Measurements from ENCODE around the gene CEP192.

DNA sequence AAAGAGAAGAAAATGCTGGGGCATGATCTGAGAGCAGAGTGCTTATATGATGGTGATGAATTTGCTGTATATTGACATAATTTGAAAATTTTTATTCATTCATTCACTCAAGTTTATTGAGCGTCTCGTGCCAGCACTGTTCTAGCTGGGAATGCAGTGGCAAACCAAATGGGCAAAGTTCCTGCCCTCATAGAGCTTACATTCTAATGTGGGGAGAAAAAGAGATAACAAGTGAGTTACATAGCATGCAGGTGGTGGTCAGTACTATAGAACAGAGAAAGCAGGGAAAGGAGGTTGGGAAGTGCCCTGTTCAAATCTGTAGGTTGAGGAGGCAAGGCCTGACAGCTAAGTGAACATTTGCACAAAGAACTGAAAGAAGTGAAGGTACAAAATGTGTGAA lies 4.3 kb downstream of the CEP192 start:
- no peak for TF ChIP-seq POLR2AphosphoS2 (IDR thresholded peaks at IDR 0.05; ENCODE audit: low read depth, low read length)
- TF ChIP-seq, protein P1, sequence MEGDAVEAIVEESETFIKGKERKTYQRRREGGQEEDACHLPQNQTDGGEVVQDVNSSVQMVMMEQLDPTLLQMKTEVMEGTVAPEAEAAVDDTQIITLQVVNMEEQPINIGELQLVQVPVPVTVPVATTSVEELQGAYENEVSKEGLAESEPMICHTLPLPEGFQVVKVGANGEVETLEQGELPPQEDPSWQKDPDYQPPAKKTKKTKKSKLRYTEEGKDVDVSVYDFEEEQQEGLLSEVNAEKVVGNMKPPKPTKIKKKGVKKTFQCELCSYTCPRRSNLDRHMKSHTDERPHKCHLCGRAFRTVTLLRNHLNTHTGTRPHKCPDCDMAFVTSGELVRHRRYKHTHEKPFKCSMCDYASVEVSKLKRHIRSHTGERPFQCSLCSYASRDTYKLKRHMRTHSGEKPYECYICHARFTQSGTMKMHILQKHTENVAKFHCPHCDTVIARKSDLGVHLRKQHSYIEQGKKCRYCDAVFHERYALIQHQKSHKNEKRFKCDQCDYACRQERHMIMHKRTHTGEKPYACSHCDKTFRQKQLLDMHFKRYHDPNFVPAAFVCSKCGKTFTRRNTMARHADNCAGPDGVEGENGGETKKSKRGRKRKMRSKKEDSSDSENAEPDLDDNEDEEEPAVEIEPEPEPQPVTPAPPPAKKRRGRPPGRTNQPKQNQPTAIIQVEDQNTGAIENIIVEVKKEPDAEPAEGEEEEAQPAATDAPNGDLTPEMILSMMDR (IDR thresholded peaks at IDR 0.05 in 2 of 3, conservative IDR thresholded peaks at IDR 0.05 in 1 of 3; ENCODE audit: control insufficient read depth in 2 of 3, extremely low read depth in 1 of 3, insufficient read depth in 1 of 3, low read depth in 3 of 3, low read length in 3 of 3): no peak
- TF ChIP-seq, protein P2, sequence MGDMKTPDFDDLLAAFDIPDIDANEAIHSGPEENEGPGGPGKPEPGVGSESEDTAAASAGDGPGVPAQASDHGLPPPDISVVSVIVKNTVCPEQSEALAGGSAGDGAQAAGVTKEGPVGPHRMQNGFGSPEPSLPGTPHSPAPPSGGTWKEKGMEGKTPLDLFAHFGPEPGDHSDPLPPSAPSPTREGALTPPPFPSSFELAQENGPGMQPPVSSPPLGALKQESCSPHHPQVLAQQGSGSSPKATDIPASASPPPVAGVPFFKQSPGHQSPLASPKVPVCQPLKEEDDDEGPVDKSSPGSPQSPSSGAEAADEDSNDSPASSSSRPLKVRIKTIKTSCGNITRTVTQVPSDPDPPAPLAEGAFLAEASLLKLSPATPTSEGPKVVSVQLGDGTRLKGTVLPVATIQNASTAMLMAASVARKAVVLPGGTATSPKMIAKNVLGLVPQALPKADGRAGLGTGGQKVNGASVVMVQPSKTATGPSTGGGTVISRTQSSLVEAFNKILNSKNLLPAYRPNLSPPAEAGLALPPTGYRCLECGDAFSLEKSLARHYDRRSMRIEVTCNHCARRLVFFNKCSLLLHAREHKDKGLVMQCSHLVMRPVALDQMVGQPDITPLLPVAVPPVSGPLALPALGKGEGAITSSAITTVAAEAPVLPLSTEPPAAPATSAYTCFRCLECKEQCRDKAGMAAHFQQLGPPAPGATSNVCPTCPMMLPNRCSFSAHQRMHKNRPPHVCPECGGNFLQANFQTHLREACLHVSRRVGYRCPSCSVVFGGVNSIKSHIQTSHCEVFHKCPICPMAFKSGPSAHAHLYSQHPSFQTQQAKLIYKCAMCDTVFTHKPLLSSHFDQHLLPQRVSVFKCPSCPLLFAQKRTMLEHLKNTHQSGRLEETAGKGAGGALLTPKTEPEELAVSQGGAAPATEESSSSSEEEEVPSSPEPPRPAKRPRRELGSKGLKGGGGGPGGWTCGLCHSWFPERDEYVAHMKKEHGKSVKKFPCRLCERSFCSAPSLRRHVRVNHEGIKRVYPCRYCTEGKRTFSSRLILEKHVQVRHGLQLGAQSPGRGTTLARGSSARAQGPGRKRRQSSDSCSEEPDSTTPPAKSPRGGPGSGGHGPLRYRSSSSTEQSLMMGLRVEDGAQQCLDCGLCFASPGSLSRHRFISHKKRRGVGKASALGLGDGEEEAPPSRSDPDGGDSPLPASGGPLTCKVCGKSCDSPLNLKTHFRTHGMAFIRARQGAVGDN (IDR thresholded peaks at IDR 0.05): no peak
- no peak for TF ChIP-seq POLR2A (IDR thresholded peaks at IDR 0.05; ENCODE audit: low read depth, low read length)
- no peak for TF ChIP-seq CREB1 (IDR thresholded peaks at IDR 0.05; ENCODE audit: low read depth)
- no peak for TF ChIP-seq EZH2 (IDR thresholded peaks at IDR 0.05; ENCODE audit: borderline replicate concordance, control insufficient read depth, low read depth, low read length)
- TF ChIP-seq HDAC6 (IDR thresholded peaks at IDR 0.05; ENCODE audit: unreplicated experiment): no peak
- TF ChIP-seq HDAC2 (IDR thresholded peaks at IDR 0.05): no peak
- TF ChIP-seq NR2C1 (IDR thresholded peaks at IDR 0.05): no peak
- no peak for TF ChIP-seq IRF4 (IDR thresholded peaks at IDR 0.05; ENCODE audit: low read depth, low read length)
- TF ChIP-seq GABPA (IDR thresholded peaks at IDR 0.05; ENCODE audit: low read depth): no peak
- no peak for TF ChIP-seq ZBTB33 (IDR thresholded peaks at IDR 0.05)
- no peak for TF ChIP-seq TAF1 (IDR thresholded peaks at IDR 0.05; ENCODE audit: borderline replicate concordance, low read depth, low read length)
